ENCODE measurements around the gene IFI16.
"Not testable (repeated sequence)": the region's sequence is repeated elsewhere in the genome, so short reads cannot be mapped to it uniquely, and the experiment has no call there.

IFI16 gene

GRCh38 chr1:159103021-159103420 lies 93.3 kb downstream of the IFI16 start:
- not testable (repeated sequence) for FAIRE-seq
